ENCODE measurements around the gene SORL1.

SORL1 gene

DNA sequence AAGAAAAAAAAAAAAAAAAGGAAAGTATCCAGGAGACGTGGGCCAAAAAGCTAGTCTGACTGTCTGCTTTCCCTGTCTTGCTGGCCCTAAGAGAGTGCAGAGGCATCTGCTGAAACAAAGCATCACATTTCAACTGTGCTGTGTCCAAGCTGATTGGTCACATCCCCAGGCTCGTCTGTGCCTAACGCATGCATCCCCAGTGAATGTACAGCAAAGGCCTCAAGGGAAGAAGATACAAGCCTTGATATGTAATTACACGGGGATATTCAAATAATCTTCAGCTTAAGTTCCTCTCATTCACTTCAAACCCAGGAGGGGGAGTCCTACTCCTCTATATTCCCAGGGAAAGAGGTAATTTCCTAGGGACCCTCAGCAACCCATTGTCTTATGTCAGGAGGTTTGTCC is 5.4 kb upstream of the SORL1 start:
- Histone ChIP-seq H3K27ac (ENCODE audit: low read depth, low read length) (no peak overlapping the region), H2AK5ac (ENCODE audit: low read length) (no peak overlapping the region), H3K9ac (ENCODE audit: low read length) (no peak overlapping the region), H3K23ac (ENCODE audit: low read length) (no peak overlapping the region), H2BK120ac (ENCODE audit: low read depth, low read length) (no peak overlapping the region), H3K4me2 (ENCODE audit: low read length) (no peak overlapping the region), H3K36me3 (ENCODE audit: control insufficient read depth, insufficient read depth, low read length) (no peaks in the 10 kb centered on the region), H3K4me1 (ENCODE audit: control insufficient read depth, low read depth, low read length) (no peaks in the 10 kb centered on the region), H3K4ac (ENCODE audit: low read depth, low read length) (no peak overlapping the region), H3K79me2 (ENCODE audit: control insufficient read depth, insufficient read depth, low read length) (no peaks in the 10 kb centered on the region), H3K4me3 (ENCODE audit: low read length) (no peak overlapping the region), H4K8ac (ENCODE audit: low read depth, low read length) (no peak overlapping the region), H3K27me3 (ENCODE audit: insufficient read depth, low read length, poor library complexity) (no peaks in the 10 kb centered on the region), H2BK5ac (ENCODE audit: low read length) (no peak overlapping the region), H3K56ac (ENCODE audit: low read length) (no peak overlapping the region), H4K5ac (ENCODE audit: low read length) (no peak overlapping the region), H3K79me1 (ENCODE audit: low read length) (no peaks in the 10 kb centered on the region), H2BK15ac (replicated peaks; ENCODE audit: low read depth) (no peak overlapping the region), H3K18ac (ENCODE audit: low read length) (no peak overlapping the region)
- DNase-seq: peak; percentile 64
- WGBS (ENCODE audit: extremely low coverage, insufficient coverage, low lambda C conversion rate): no CpG with 5 or more reads among the region's 4 CpGs

DNA sequence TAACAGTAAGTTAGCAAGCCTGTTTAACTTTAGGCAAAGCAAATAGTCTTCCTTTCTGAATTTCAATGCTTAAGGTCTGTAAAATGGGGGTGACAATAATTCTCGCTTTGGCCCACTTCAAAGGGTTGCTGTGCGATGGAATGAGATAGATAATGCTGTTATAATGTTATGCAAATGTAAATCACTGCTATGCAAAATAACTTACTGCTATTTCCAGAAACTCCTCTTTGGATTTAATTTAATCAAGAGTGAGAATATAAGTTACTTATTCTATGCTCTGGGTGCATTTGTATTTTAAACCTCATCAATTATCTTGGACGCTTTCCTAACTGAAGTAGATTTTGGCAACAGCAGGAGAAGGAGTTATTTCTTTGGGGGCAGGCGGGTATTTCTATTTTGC is 4.1 kb upstream of the SORL1 start:
- Histone ChIP-seq H3K36me3 (ENCODE audit: control insufficient read depth, insufficient read depth, low read length) (no peaks in the 10 kb centered on the region), H2AK5ac (ENCODE audit: low read length) (no peak overlapping the region), H3K4me2 (ENCODE audit: low read length) (no peak overlapping the region), H3K27me3 (ENCODE audit: insufficient read depth, low read length, poor library complexity) (no peaks in the 10 kb centered on the region), H4K5ac (ENCODE audit: low read length) (no peak overlapping the region), H3K18ac (ENCODE audit: low read length) (no peak overlapping the region), H3K79me1 (ENCODE audit: low read length) (no peaks in the 10 kb centered on the region), H3K27ac (ENCODE audit: low read depth, low read length) (no peak overlapping the region), H3K4ac (ENCODE audit: low read depth, low read length) (no peak overlapping the region), H3K56ac (ENCODE audit: low read length) (no peak overlapping the region), H2BK5ac (ENCODE audit: low read length) (no peak overlapping the region), H3K23ac (ENCODE audit: low read length) (no peak overlapping the region), H3K4me3 (ENCODE audit: low read length) (no peak overlapping the region), H3K79me2 (ENCODE audit: control insufficient read depth, insufficient read depth, low read length) (peaks cover 3% of the 10 kb centered on the region), H3K9ac (ENCODE audit: low read length) (no peak overlapping the region), H2BK120ac (ENCODE audit: low read depth, low read length) (no peak overlapping the region), H4K8ac (ENCODE audit: low read depth, low read length) (no peak overlapping the region), H3K4me1 (ENCODE audit: control insufficient read depth, low read depth, low read length) (no peaks in the 10 kb centered on the region), H2BK15ac (replicated peaks; ENCODE audit: low read depth) (no peak overlapping the region)
- WGBS (ENCODE audit: extremely low coverage, insufficient coverage, low lambda C conversion rate): no CpG with 5 or more reads among the region's 4 CpGs
- no peak for DNase-seq

DNA sequence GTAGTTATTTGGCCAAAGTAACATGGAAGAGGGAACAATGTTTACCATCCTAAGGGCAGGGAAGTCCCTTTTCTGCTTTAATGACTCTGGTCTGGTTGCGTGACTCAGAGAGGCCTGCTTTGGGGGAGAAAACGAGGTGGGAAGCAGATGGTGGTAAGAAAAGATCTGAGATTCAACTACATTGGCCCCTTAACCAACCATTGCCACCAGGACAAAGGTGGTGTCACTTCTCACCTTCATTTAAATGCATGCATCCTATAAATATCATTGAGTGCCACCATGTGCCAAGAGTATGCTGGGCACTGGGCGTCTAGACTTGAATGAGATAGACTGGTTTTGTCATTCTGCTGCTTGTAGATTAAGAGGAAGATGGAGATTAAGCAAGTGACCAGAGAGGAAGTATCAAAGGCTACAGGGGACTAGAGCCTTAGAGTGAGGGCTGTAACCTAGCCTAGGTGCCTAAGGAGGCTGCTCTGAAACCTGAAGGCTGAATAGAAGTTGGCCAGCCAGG is 3.6 kb upstream of the SORL1 start:
- H3K9ac ChIP-seq (ENCODE audit: low read length): no peak overlapping the region
- no peak overlapping the region for H3K4me3 ChIP-seq (ENCODE audit: low read length)
- H4K8ac ChIP-seq (ENCODE audit: low read depth, low read length): no peak overlapping the region
- no peak overlapping the region for H3K18ac ChIP-seq (ENCODE audit: low read length)
- no peak for DNase-seq
- no peaks in the 10 kb centered on the region for H3K79me1 ChIP-seq (ENCODE audit: low read length)
- H2BK5ac ChIP-seq (ENCODE audit: low read length): no peak overlapping the region
- no peak overlapping the region for H2BK15ac ChIP-seq (replicated peaks; ENCODE audit: low read depth)
- H3K23ac ChIP-seq (ENCODE audit: low read length): no peak overlapping the region
- H4K5ac ChIP-seq (ENCODE audit: low read length): no peak overlapping the region
- no peaks in the 10 kb centered on the region for H3K27me3 ChIP-seq (ENCODE audit: insufficient read depth, low read length, poor library complexity)
- WGBS (ENCODE audit: extremely low coverage, insufficient coverage, low lambda C conversion rate): no CpG with 5 or more reads among the region's 3 CpGs
- no peaks in the 10 kb centered on the region for H3K4me1 ChIP-seq (ENCODE audit: control insufficient read depth, low read depth, low read length)
- H3K27ac ChIP-seq (ENCODE audit: low read depth, low read length): no peak overlapping the region
- no peak overlapping the region for H3K4ac ChIP-seq (ENCODE audit: low read depth, low read length)
- no peaks in the 10 kb centered on the region for H3K36me3 ChIP-seq (ENCODE audit: control insufficient read depth, insufficient read depth, low read length)
- no peak overlapping the region for H2AK5ac ChIP-seq (ENCODE audit: low read length)
- no peak overlapping the region for H3K4me2 ChIP-seq (ENCODE audit: low read length)
- H2BK120ac ChIP-seq (ENCODE audit: low read depth, low read length): no peak overlapping the region
- no peak overlapping the region for H3K56ac ChIP-seq (ENCODE audit: low read length)
- peaks cover 6% of the 10 kb centered on the region for H3K79me2 ChIP-seq (ENCODE audit: control insufficient read depth, insufficient read depth, low read length)

DNA sequence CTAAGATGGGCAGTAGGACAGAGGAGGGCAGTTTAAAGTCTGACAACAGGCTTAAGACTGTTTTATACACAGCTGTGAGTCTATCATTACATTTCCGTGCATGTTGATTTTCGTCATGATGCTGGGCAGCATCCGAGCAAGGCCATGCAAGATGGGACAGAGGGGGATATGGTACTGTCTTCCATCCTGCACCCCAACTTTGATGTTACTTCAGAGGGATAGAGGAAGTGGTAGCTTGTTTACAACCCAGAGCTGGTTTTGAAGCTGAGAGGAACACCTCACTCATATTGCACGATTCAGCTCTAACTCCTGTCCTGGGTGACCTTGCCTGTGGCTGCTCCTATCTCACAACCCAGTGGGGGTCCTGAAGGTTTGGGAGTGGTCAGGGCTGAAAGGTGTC is 3.0 kb upstream of the SORL1 start:
- DNase-seq: no peak
- Histone ChIP-seq H3K23ac (ENCODE audit: low read length) (no peak overlapping the region), H3K4me1 (ENCODE audit: control insufficient read depth, low read depth, low read length) (no peaks in the 10 kb centered on the region), H2AK5ac (ENCODE audit: low read length) (no peak overlapping the region), H3K4me2 (ENCODE audit: low read length) (no peak overlapping the region), H2BK15ac (replicated peaks; ENCODE audit: low read depth) (no peak overlapping the region), H3K79me1 (ENCODE audit: low read length) (peaks cover 2% of the 10 kb centered on the region), H2BK5ac (ENCODE audit: low read length) (no peak overlapping the region), H3K27ac (ENCODE audit: low read depth, low read length) (no peak overlapping the region), H3K56ac (ENCODE audit: low read length) (no peak overlapping the region), H3K79me2 (ENCODE audit: control insufficient read depth, insufficient read depth, low read length) (peaks cover 12% of the 10 kb centered on the region), H2BK120ac (ENCODE audit: low read depth, low read length) (no peak overlapping the region), H3K18ac (ENCODE audit: low read length) (no peak overlapping the region), H3K9ac (ENCODE audit: low read length) (no peak overlapping the region), H4K8ac (ENCODE audit: low read depth, low read length) (no peak overlapping the region), H3K4ac (ENCODE audit: low read depth, low read length) (no peak overlapping the region), H3K27me3 (ENCODE audit: insufficient read depth, low read length, poor library complexity) (no peaks in the 10 kb centered on the region), H3K4me3 (ENCODE audit: low read length) (no peak overlapping the region), H3K36me3 (ENCODE audit: control insufficient read depth, insufficient read depth, low read length) (no peaks in the 10 kb centered on the region), H4K5ac (ENCODE audit: low read length) (no peak overlapping the region)
- no CpG with 5 or more reads among the region's 4 CpGs for WGBS (ENCODE audit: extremely low coverage, insufficient coverage, low lambda C conversion rate)

DNA sequence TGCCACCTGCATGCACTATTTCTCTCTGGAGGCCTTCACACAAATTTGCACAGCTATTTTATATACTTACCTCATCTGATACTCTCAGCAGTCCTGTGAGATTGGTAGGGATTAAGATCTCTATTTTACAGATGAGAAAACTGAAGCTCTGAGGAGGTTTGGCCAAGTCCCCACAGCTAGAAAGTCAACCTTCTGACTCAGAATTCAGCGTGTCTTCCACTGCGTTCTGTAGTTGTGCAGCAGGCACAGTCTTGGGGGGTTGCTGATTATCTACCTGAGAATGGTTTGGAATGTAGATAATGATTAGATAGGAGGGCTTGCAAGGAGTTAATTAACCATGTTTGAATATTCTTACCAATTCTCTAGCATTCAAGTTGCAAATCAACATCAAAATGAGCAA is 2.5 kb upstream of the SORL1 start:
- Histone ChIP-seq H3K36me3 (ENCODE audit: control insufficient read depth, insufficient read depth, low read length) (no peaks in the 10 kb centered on the region), H3K9ac (ENCODE audit: low read length) (no peak overlapping the region), H3K18ac (ENCODE audit: low read length) (no peak overlapping the region), H4K8ac (ENCODE audit: low read depth, low read length) (no peak overlapping the region), H3K56ac (ENCODE audit: low read length) (no peak overlapping the region), H3K79me2 (ENCODE audit: control insufficient read depth, insufficient read depth, low read length) (peaks cover 17% of the 10 kb centered on the region), H2AK5ac (ENCODE audit: low read length) (no peak overlapping the region), H3K27me3 (ENCODE audit: insufficient read depth, low read length, poor library complexity) (no peaks in the 10 kb centered on the region), H2BK15ac (replicated peaks; ENCODE audit: low read depth) (no peak overlapping the region), H3K27ac (ENCODE audit: low read depth, low read length) (no peak overlapping the region), H3K4me1 (ENCODE audit: control insufficient read depth, low read depth, low read length) (peaks cover under 1% of the 10 kb centered on the region), H2BK120ac (ENCODE audit: low read depth, low read length) (no peak overlapping the region), H3K4me2 (ENCODE audit: low read length) (no peak overlapping the region), H4K5ac (ENCODE audit: low read length) (no peak overlapping the region), H3K4ac (ENCODE audit: low read depth, low read length) (no peak overlapping the region), H3K23ac (ENCODE audit: low read length) (no peak overlapping the region), H2BK5ac (ENCODE audit: low read length) (no peak overlapping the region), H3K79me1 (ENCODE audit: low read length) (peaks cover 2% of the 10 kb centered on the region), H3K4me3 (ENCODE audit: low read length) (no peak overlapping the region)
- DNase-seq: no peak
- WGBS (ENCODE audit: extremely low coverage, insufficient coverage, low lambda C conversion rate): no CpG with 5 or more reads among the region's 2 CpGs

DNA sequence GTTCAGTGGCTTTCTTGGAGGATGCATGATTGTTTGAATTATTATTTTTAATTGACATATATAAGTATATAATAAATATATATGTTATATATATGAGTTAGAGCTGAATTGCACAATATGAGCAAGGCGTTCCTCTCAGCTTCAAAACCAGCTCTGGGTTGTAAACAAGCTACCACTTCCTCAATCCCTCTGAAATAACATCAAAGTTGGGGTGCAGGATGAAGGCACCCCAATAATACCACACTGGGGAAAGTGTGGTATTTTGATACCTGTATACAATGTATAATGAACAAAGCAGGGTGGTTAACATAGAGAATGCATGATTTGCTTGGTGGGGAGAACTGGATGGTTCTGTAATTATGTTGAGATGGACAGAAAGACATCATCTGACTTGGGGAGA is 1.7 kb upstream of the SORL1 start:
- Histone ChIP-seq H3K4me1 (ENCODE audit: control insufficient read depth, low read depth, low read length) (peaks cover 5% of the 10 kb centered on the region), H3K27ac (ENCODE audit: low read depth, low read length) (no peak overlapping the region), H3K23ac (ENCODE audit: low read length) (no peak overlapping the region), H2BK120ac (ENCODE audit: low read depth, low read length) (no peak overlapping the region), H4K5ac (ENCODE audit: low read length) (no peak overlapping the region), H3K4ac (ENCODE audit: low read depth, low read length) (no peak overlapping the region), H3K27me3 (ENCODE audit: insufficient read depth, low read length, poor library complexity) (no peaks in the 10 kb centered on the region), H2BK15ac (replicated peaks; ENCODE audit: low read depth) (no peak overlapping the region), H4K8ac (ENCODE audit: low read depth, low read length) (no peak overlapping the region), H3K79me1 (ENCODE audit: low read length) (peaks cover 2% of the 10 kb centered on the region), H3K79me2 (ENCODE audit: control insufficient read depth, insufficient read depth, low read length) (peaks cover 23% of the 10 kb centered on the region), H3K56ac (ENCODE audit: low read length) (peak overlapping the region; percentile 5), H2BK5ac (ENCODE audit: low read length) (no peak overlapping the region), H2AK5ac (ENCODE audit: low read length) (no peak overlapping the region), H3K36me3 (ENCODE audit: control insufficient read depth, insufficient read depth, low read length) (no peaks in the 10 kb centered on the region), H3K4me3 (ENCODE audit: low read length) (no peak overlapping the region), H3K4me2 (ENCODE audit: low read length) (no peak overlapping the region), H3K9ac (ENCODE audit: low read length) (no peak overlapping the region), H3K18ac (ENCODE audit: low read length) (no peak overlapping the region)
- no CpG with 5 or more reads among the region's 1 CpG for WGBS (ENCODE audit: extremely low coverage, insufficient coverage, low lambda C conversion rate)
- DNase-seq: no peak

Data from mesendoderm (in vitro differentiated cells).